Cardiac atrium fibroblast (primary cell): Measurements from ENCODE around the gene SLC22A12. TPM values are rescaled to one million over a fixed set of nuclear protein-coding genes. Genes with fewer than 3 reads are reported as not detected.

Experiments
- total RNA-seq: library from RNA; depleted of rRNA; stranded (reverse); fragments of >200 nt; gene quantifications from 2 replicates; pipeline ENCODE4 v1.2.3, GENCODE V29; 2015

SLC22A12 gene
- not detected in 2 replicates for total RNA-seq

DNA sequence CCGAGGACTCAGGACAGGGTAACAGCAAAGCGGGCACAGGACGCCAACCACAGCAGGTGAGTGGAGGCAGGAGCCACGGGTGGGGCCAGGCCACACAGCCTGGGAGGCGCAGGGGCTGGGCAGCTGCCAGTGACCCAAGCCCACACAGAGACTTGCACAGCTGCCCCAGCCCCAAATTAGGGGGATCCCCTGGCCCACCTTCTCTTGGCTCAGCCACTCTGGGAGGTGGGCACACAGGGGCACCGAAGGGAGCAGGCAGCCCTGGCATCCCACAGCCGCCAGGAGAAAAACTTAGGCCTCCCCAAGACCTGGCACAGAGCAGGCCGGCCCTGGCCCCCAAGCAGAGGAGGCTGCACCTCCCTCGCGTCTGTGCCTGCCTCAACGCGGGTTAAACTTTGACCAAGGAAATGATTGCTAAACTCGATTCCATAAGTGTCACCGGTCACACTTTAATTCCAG is at the start of gene SLC22A12:
Gene SLC22A12 (plus strand): TSS at position 458 of the 459 bp plus-strand sequence. CDS start 337 bp downstream, outside the sequence.

Other genes with a start within 250 kb of the SLC22A12 start
- gene RPS6KA4, start 232.1 kb upstream of the SLC22A12 start, total RNA-seq = 42.6 and 61.0 TPM in 2 replicates
- gene SLC22A11, start 35.3 kb upstream of the SLC22A12 start, total RNA-seq = not detected in 2 replicates
- gene NRXN2, start 132.0 kb downstream of the SLC22A12 start, total RNA-seq = 0.18 and 2.9 TPM in 2 replicates
- 3.4 and 5.6 TPM in 2 replicates for gene RASGRP2, start 152.9 kb downstream of the SLC22A12 start, total RNA-seq
- gene PYGM, start 168.8 kb downstream of the SLC22A12 start, total RNA-seq = 5.8 and 9.7 TPM in 2 replicates
- 130 and 140 TPM in 2 replicates for gene SF1, start 187.3 kb downstream of the SLC22A12 start, total RNA-seq
- 12.1 and 13.3 TPM in 2 replicates for gene MAP4K2, start 212.0 kb downstream of the SLC22A12 start, total RNA-seq
- 16.0 and 19.5 TPM in 2 replicates for gene MEN1, start 219.3 kb downstream of the SLC22A12 start, total RNA-seq